Measurements from ENCODE around the gene GLIS1.

The GLIS1 gene

GRCh38 chr1:53718443-53718842 is 20.5 kb downstream of the GLIS1 start:
- no peak for DNase-seq (ENCODE audit: low read depth in 2 of 2)

GRCh38 chr1:53717025-53717804 is 21.7 kb downstream of the GLIS1 start:
- no peak for DNase-seq (ENCODE audit: low read depth in 2 of 2)

GRCh38 chr1:53716150-53716549 is 22.8 kb downstream of the GLIS1 start:
- no peak for DNase-seq (ENCODE audit: low read depth in 2 of 2)

GRCh38 chr1:53715478-53715877 is 23.5 kb downstream of the GLIS1 start:
- DNase-seq (ENCODE audit: low read depth in 2 of 2) = no peak

GRCh38 chr1:53712276-53712675 is 26.7 kb downstream of the GLIS1 start:
- DNase-seq (ENCODE audit: low read depth in 2 of 2) = no peak

- DNase-seq (ENCODE audit: low read depth in 2 of 2) = no peak
Observed at GRCh38 chr1:53710584-53710983, 28.4 kb downstream of the GLIS1 start.

GRCh38 chr1:53708687-53709086 is 30.3 kb downstream of the GLIS1 start:
- DNase-seq (ENCODE audit: low read depth in 2 of 2) = no peak

GRCh38 chr1:53706356-53706755 is 32.6 kb downstream of the GLIS1 start:
- no peak for DNase-seq (ENCODE audit: low read depth in 2 of 2)

- no peak for DNase-seq (ENCODE audit: low read depth in 2 of 2)
Observed at GRCh38 chr1:53705446-53706096, 33.4 kb downstream of the GLIS1 start.

GRCh38 chr1:53704804-53705445 is 34.0 kb downstream of the GLIS1 start:
- DNase-seq (ENCODE audit: low read depth in 2 of 2) = no peak

- no peak for DNase-seq (ENCODE audit: low read depth in 2 of 2)
Observed at GRCh38 chr1:53704304-53704703, 34.7 kb downstream of the GLIS1 start.

- DNase-seq (ENCODE audit: low read depth in 2 of 2) = no peak
Observed at GRCh38 chr1:53703174-53703573, 35.8 kb downstream of the GLIS1 start.

GRCh38 chr1:53702341-53702740 is 36.6 kb downstream of the GLIS1 start:
- DNase-seq (ENCODE audit: low read depth in 2 of 2) = no peak

- no peak for DNase-seq (ENCODE audit: low read depth in 2 of 2)
Observed at GRCh38 chr1:53700776-53701175, 38.2 kb downstream of the GLIS1 start.

GRCh38 chr1:53699981-53700380 is 39.0 kb downstream of the GLIS1 start:
- DNase-seq (ENCODE audit: low read depth in 2 of 2) = no peak

- DNase-seq (ENCODE audit: low read depth in 2 of 2) = no peak
Observed at GRCh38 chr1:53698384-53698980, 40.5 kb downstream of the GLIS1 start.

- no peak for DNase-seq (ENCODE audit: low read depth in 2 of 2)
Observed at GRCh38 chr1:53697721-53698383, 41.1 kb downstream of the GLIS1 start.

- no peak for DNase-seq (ENCODE audit: low read depth in 2 of 2)
Observed at GRCh38 chr1:53696990-53697389, 42.0 kb downstream of the GLIS1 start.

GRCh38 chr1:53696571-53696970 is 42.4 kb downstream of the GLIS1 start:
- no peak for DNase-seq (ENCODE audit: low read depth in 2 of 2)

- no peak for DNase-seq (ENCODE audit: low read depth in 2 of 2)
Observed at GRCh38 chr1:53696051-53696450, 42.9 kb downstream of the GLIS1 start.

GRCh38 chr1:53695116-53695515 is 43.8 kb downstream of the GLIS1 start:
- DNase-seq (ENCODE audit: low read depth in 2 of 2) = no peak

GRCh38 chr1:53694718-53695091 is 44.3 kb downstream of the GLIS1 start:
- DNase-seq (ENCODE audit: low read depth in 2 of 2) = no peak

Data from stimulated activated CD8-positive, alpha-beta memory T cell treated with anti-CD3 and anti-CD28 coated beads, Interleukin-15, amount 100 ng/mL, for 48 hours (primary cell).